NT2/D1 (cell line): Measurements from ENCODE around the gene SLC38A6.

ENCODE experiments used
- SUZ12 ChIP-seq: IDR thresholded peaks from 2 replicates; pipeline ENCODE4 v1.6.1; 2011; ENCODE audit not compliant: insufficient read length, insufficient read depth; ENCODE audit errors: extremely low read depth
- ZNF274 ChIP-seq: IDR thresholded peaks from 2 replicates; pipeline ENCODE4 v1.6.1; 2011; ENCODE audit warnings: mild to moderate bottlenecking, low read depth, low read length

DNA sequence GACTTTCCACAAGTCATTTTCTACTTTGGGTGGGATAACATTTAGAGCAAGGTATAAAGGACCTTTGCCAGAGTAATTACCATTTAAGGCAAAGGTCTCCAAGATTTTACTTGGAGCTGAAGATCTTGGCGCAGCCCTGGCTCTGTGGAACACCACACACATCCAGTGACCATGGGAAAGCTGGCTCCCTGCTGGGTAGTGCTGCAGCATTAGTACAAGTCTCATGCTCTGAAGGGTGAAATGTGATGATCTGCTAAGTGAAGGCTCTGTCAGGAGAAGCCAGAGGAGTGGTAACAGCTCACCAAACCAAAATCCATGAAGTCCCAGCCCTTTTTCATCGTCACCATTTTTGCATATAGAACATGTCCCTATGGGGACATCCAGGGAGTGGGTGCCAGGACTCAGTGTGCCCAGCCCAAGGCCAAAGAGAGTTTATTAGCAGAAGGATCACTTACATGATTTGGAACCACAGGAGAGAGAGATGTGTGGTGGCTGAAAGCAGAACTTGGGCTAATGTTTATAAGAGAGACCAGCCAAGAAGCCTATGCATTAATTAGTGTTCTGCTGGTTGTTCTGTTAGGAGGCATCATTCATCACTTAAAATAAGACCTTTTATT, 110.7 kb downstream of the SLC38A6 start:
- TF ChIP-seq SUZ12 (no peak), ZNF274 (no peak)
